Measurements from ENCODE around the gene ANTXR1.
A peak's percentile ranks its signal among the peaks of the same experiment; 100 is the strongest.

Gene ANTXR1

DNA sequence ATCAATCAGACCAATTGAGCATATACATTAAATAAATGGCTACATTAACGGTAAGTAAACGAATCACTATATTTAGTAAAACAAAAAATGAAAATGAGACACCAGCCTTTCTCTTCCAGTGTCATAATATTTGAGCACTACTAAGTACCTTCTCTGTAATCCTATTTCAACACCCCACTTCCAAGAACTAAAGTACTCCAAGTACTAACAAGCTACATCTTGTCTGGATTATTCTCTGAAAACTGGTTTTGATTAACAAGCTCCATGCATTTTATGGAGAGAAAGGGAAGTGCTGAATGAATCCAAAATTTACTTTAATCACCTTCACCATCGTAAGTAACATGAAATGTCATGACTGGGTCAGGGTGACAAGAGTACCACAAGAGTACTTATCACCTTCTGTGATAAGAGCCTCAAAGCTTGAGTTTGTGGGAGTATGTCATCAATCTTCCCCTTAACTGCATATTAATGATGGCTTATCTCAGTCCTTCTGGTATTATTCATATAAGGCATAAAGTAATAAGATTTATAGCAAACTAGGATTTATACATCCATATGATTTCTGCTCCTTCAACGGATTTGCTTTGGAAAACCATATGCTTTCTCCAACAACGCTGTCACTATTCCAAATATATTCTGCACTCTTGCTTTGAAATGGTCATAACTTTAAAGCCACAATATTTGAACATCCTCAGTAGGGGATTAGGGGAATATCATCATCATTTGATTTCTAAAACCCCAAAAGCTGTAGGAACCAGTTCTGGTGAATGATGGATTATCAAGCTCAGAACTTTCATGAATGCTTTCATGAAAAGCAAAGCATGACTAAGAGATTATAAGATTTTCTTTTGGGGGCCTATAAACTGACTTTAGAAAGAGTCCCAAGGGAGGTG, 127.0 kb downstream of the ANTXR1 start:
- no peak for DNase-seq

DNA sequence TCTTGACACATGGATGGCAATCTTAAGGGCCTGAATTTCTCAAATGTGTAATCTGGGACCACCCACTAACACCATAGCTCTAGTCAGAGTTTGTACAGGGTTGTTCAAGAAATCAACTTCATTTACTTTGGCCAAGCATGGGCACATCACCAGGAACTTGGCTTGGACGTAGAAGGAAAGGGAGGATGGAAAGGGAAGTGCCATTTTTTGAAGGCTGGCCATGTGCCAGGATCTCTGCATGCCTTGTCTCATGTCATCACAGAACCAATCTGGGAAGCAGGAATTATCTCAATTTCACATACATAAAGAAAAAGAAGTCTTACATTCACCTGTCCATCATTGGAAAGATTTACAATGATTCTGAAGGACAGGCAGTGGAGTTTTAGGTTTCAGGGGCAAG, 128.1 kb downstream of the ANTXR1 start:
- DNase-seq = no peak

DNA sequence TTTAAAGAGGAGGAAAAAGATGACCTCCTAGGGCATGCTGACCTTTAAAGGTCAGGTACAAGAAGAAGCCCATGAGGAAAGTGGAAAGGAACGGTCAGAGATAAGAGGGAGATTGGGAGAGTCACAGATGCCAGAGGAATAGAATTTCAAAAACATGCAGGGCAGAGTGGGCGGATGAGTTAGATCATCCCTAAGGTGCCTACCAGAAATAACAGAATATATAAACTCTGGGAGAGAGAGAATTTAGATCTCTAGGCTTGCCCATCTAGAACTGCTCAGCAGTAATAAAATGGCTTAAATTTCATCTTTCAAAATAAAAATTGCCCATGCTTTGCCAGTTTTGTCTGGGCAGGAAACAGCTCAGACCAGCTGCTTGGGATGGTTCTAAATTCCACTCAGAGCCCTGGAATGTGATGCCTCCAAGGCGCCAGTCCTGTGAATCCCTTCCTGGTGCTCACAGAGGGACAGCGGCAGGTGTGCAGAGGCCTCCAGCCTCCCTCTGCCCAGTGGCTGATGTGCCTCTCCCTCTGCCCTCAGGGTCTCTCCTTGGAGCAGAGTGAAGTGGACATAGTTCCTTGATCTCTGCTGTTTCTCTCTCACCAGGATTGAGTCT, 130.9 kb downstream of the ANTXR1 start:
- DNase-seq = no peak

DNA sequence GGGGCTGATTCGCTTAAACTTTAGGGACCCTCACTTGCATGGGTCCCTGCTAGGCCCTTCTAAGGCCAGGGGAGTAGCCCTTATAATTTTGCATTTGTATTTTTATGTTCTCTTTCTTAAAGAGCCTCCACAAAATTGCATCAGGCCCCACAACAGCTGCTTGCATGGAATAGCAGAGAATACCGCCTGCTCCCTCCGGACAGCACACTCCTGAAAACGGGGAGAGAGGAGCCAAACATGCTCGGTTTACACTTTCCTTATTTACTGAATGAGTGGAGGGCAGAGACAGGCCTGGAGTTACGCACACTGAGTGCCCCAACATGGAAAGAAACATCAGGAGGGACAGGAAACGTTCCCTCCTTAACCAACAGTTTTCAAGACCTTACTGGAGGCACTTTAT, 132.2 kb downstream of the ANTXR1 start:
- no peak for DNase-seq

DNA sequence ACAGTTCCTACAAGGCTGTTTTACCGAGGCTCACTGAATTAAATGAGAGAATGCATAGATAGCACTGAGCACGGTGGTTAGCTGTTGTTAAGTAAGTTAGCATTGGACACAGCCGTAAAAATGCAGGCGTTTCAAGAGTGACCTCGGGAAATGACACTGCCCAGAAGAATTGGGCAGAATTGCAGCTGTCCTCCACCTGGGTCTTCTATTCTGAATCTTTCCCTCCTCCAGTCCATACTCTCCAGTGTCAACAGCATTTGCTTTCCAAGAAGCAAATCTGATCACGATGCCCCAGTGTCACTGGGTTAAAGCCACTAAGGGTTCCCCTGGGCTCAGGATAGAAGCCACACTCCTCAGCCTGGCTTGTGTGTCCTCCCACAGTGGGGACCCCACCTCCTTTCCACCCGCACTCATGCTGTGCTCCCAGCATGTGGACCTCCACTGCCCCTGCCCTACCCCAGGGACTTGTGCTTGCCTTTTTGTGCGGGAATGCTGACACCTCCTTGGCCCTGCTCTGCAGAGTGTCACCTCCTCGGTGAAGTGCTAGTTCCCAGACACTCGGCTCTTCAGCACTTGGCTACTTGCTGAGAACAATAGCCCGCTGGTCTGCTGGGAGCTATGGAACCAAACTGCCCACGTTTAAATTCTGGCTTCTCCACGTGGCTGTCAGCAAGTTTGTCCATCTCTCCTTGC, 135.0 kb downstream of the ANTXR1 start:
- no peak for DNase-seq

DNA sequence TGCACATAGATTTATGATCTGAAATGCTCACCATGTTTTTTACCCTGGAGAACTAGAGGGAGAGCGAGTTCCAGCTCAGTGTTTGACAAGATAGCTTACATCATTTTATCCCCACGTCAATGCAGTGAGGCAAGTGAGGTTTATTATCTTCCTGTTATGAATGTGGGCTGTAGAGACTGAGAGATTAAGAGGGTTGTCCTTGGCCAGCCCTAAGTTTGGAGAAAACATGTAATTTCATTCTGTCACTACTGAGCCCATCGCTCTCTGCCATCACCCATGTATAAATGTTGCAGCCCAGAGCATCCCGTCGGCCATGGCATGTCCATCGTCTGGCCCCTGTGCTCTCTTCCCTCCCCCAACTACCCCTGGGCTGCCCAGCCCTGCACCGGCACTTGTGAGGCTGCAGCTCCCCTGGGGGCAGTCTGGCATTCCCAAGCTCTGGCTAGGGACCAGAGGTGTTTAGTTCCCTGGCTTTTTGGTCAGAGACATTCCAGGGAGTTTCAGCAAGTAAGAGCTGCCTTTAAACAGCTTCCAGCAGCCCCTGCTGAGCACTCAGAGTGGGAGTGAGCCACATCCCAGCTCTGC, 136.7 kb downstream of the ANTXR1 start:
- peak; percentile 51 for DNase-seq

DNA sequence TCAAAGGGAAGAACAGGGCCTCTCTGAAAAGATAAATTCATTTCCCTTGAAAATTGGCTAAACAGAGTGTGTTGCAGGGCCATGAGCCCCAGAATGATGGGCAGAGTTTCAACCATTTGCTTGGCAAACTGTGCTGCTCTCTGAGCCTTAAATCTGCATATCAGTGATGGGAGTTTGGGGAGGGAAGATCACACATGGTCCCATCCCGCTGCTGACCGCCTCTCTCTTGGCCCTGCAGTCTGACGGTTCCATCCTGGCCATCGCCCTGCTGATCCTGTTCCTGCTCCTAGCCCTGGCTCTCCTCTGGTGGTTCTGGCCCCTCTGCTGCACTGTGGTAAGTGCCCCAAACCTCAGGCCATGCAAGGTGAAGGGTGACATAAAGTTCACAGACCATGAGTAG, 139.0 kb downstream of the ANTXR1 start:
- DNase-seq = no peak

DNA sequence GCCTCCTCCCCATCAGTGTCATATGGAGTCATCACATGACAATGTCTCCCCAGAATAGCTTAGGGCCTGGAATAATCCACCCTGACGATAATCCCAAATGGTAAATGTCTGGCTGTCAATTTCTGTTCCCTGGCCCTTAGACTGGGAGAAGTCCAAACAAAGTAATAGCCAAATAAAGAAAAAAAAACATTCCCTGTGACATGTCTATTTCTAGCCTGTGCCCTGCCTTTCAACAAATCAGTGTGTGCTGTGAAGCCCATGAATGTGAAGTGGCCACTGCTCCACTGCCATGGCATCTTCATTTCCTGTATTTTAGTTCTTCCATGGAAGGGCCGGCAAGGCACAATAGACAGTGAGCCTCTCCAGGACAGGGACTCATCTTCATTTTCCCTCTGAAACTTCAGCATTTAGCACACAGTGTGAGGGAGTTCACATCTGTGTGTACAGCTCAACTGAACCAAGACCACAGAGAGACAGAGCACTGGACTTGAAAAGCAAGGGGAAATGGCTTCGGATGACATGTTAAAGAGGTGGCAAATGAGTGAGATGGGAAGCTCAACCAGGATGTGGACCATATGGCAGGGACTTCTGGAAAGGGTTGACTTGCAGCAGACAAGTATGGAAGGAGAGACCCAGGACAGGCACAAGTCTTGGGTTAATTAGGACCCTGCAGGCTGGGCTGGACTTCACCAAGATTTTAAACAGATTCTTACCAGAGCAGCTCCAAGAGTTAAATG, 140.0 kb downstream of the ANTXR1 start:
- no peak for DNase-seq

DNA sequence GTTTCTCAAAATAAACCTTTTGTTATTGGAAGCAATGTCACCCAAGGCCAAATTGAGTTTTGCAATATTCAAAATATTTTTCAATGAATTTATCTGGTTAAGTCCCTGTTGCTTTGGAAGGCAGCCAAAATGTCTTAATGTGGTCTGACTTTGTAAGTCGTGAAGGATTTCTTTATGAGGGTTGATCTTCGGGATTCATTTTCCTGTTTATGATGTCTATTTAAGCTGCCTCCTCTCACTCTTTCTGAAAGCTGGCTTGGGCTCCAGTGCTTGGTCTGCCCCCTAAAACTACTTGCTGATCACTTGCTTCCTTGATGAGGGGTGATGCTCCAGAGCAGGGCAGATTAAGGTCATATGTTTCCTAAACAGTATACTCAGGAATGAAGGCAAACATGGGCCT, 141.1 kb downstream of the ANTXR1 start:
- DNase-seq = no peak

DNA sequence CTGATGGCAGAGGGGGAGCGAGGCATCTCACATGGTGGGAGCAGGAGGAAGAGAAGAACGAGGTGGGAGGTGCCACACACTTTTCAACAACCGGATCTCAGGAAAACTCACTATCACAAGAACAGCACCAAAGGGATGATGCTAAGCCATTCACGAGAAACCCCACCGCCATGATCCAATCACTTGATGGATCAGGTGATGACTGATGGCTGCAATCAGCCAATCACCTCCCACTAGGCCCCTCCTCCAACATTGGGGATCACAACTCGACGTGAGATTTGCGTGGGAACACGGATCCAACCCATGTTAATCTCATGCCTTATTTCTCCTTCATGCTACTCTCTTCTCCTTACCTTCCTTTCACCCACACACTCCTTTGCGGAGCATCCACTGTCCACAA, 143.6 kb downstream of the ANTXR1 start:
- no peak for DNase-seq

DNA sequence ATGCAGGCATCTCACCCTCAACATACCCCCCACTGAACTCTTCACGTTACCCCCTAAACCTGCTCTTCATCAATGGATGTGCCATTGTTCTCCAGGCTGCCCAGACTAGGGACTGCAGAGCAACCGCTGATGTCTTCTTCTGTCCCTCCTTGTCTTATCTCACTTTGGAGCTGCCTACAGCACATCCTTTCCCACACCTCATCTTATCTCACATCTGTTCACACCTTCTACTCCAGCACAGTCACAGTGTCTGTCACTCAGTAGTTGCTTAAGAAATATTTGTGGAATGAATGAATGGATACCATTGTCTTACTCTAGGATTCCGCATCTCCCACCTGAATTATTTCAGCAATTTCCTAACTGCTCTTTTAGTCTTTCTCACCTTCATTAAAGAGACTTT, 144.5 kb downstream of the ANTXR1 start:
- no peak for DNase-seq

DNA sequence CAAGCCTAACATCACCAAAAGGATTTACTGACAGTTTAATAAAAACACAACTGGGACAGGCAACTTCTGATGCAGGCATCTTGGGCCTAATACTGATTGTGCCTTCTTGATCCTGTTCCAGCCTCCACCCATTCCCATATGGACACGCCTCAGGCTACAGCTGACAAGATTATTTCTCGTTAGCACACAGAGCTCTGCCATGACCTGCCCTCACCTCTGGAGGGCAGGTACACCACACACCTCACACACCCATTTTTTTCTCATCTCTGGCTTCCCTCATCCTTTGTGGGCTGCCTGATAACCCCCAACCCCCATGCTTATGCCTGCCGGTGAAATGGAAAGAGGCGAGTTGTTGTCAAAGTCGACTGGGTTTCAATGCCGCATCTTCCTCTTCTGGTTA, 147.0 kb downstream of the ANTXR1 start:
- DNase-seq = no peak

DNA sequence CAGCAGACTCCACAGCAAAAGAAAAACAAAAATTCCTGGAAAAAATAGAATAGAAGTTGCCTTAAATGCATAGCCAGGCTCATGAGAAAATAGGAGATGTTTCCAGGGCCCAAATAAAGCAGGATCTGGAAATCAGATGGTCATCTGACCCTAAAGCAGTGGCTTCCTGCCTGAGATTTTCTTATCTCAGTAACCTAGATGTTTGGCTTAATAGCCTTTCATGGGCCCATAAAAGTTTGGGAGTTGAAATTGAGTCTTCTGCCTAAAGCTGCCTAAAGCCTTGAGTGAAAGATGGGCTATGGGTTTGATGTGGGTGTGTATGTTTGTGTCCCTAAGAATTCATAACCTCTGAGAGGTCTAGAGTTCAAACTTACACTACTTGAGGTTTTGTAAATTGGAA, 149.1 kb downstream of the ANTXR1 start:
- DNase-seq = no peak

DNA sequence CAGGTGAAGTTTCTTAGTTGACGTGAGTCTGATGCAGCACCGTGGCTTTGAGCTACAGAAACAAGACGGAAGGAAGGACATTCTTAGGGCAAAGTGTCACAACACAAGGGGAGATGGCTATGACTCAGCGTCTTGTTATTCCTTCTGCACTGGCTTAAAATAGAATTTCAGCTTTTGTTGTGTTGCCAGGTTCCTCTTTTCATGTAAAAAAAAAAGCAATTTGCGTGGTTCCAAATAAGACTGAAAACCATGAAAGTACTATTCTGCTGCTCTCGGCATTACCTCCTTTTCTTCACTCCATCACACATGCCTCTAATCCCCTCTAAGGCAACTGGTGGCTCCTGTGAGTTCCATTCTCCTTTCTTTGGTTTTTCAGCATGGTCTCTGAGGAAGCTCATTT, 150.1 kb downstream of the ANTXR1 start:
- no peak for DNase-seq

DNA sequence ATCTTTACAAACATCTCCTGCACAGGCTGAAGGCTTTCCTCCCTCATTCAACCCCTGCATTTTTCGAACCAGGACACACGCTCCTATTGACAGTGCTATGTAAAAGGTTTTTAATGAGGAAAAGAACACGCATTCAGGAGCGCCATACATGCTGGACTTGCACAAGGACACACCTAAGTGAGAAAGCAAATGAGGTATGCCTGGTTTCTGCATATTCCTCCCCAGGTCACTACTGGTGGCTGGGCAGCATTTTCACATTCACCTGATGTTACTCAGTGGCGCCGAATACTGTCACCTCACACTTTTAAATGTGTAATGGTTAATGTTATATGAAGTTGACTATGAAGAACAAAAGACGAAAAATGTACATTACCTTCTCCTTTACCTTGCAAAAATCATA, 150.6 kb downstream of the ANTXR1 start:
- DNase-seq = no peak

DNA sequence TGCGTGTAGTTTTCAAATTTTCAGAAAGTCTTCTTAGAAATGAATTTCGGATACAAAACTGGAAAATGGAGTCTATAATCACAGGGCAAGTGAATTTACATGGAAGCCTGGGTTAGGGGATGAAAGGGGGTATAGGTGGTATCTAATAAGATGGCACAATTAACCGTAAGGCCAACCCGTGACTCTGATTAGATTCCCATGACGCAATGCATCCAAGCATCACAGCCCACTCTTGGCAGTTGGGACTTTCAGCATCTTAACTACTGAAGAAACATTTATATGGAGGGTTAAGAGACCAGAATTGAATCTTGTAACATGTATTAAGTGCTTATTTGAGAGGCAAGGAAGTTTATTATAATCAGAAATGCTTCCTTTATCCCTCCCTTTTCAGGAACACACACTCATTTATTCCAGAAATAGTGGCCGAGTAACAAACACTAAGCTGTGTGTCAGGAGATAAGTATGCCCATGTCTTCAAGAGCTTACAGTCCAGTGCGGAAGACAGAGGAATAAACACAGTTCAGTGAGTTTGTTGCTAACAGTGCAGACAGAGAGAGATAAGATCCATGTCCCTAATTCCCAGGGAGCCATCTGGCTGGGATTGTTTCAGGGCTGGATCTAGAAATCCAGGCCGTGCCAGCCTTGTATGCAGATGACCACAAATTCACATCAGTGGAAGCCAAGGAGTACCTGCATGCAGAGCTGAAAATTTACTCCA, 151.2 kb downstream of the ANTXR1 start:
- no peak for DNase-seq

DNA sequence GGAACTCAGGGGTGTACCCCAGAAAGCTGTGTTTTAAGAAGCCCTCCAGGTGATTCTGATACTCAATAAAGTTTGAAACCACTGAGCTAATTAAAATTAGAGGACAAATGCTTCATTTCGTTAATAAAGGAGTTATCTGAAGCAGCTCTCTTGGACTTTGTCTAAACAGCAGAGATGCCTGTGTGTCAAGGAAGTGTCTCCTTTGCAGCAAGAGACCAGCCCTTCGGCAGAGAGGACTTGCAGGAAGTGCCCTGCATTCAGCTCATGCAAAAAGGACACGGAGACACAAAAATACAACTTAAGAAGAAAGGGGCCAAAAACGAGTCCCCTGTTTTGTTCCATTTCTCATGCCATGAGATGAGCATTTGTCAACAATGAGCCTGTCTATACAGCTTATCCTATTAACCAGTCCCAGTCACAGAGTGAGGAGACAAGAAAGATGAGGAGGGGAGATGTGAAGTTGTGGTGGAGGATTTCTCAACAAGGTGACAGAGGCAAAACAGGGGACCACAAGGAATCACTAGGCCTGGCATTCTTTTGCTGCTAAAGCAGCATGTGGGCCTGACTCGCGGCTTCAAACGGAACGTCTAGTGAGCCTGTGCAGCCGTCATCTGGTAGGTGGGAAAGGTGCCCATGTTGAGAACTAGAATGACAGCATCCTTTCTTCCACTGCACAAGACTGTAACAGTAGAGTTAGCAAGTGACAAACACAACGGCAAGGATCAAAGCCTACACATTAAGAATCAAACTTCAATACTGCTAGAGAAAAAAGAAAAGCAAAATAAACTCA, 152.3 kb downstream of the ANTXR1 start:
- DNase-seq = no peak

DNA sequence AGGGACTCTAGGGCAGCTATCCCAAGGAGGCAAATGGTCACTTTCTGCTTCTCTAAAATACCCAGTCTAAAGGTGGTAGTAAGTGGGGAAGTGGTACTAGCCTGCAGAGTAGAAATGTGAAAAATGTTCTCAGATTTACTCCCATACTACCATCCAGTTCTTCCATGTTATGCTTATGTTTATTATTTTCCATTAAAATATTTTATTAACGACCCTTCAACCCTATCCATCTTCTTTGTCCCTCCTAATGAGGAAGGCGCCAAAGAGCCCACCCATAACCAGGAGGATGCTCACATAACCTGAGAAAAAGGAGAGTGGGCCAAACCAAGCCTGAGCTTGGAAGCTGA, 153.5 kb downstream of the ANTXR1 start:
- DNase-seq = no peak

DNA sequence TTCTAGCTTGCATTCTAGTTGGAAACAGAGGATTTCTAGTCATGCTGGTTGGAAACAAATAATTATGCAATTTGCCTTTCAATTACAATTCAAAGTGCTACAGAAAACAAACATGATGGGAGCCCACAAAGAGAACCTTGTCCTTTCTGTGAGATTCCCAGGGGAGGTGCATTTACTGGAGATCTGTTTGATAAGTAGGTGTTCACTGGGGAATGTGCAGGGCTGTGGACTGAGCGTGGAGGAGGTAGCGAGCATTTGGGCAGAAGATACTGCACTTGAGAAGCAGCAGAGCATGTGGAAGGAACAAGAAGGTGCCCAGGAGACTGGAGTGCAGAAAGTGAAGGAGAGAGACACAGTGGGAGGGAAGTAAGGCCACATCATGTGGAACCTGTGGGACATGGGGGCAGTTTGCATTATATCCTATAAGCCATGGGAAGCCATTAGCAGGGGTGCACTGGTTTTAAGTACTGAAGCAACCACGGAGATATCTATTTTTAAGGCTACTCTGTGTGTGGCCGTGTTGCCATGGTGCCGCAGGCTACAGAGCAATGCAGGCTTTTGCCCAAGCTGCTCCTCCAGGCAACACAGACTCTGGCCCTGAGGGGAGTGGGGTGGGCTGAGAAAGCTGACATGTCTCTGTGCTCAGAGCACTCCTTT, 154.0 kb downstream of the ANTXR1 start:
- DNase-seq = no peak

DNA sequence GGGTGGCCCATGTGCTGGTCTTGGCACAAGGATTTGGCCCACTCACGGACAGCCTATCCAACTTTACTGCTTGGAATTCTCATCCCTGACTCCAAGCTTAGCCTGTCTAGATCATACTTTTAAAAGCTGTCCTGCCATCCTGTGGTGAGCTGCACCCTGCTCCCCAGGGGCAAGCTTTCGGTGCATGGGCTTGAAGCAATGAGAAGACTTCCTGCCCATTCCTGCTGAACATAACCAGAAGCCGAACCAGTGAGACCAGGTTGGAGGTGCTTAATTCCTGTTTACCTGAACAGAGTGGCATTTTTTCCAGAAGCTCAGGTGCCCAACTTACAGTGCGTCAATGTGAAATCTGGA, 154.5 kb downstream of the ANTXR1 start:
- no peak for DNase-seq

Measured in T1000 (cell line).